ENCODE data around the gene SCN9A.
"Not testable (repeated sequence)": the region's sequence is repeated elsewhere in the genome, so short reads cannot be mapped to it uniquely, and the experiment has no call there.

Gene SCN9A

GRCh38 chr2:166332106-166332505 is 43.6 kb downstream of the SCN9A start:
- DNase-seq = no peak

GRCh38 chr2:166331468-166331867 is 44.3 kb downstream of the SCN9A start:
- no peak for DNase-seq

DNA sequence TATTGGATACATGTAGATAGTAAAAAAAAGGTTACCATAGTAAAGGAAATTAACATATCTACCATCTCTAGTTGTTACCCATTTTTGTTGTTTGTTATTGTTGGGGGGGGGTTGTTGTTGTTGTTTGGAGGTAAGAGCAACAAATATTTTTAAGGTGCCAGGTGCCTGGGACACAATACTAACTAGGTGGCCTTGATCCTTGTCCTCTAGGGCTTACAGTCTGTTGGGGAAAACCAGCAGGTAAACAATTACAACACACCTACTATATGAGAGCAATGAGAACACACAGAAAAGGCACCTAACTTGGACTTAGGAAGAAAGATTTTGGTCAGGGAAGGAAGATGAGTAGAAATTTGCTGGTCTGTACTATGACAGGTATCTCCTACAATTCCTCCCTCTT is 46.3 kb downstream of the SCN9A start:
- no peak for DNase-seq

DNA sequence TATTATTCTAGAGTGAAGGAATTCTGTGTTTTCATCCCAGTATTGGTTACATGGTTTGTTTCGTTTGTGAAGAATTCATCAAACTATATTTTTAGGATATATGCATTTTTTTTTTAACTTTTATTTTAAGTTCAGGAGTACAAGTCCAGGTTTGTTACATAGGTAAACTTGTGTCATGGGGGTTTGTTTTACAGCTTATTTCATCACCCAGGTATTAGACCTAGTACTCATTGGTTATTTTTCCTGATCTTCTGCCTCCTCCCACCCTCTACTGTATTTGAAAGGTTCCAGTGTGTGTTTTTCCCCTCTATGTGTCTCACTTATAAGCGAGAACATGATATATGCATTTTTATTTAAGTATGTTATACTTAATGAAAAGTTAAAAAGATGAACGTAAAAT is 47.6 kb downstream of the SCN9A start:
- no peak for DNase-seq

DNA sequence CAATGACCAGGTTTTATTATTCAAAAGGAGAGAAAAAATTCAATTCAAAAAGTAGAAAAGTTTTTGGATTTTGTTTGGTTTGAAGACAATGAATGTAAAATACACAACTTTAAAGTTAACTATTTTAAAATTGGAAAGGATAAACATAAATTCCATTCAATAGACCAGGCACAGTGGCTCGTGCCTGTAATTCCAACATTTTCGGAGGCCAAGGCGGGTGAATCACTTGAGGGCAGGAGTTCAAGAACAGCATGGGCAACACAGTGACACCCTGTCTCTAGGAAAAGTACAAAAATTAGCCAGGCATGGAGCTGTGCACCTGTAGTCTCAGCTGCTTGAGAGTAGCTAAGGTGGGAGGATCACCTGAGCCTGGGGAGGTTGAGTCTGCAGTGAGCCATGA is 54.7 kb downstream of the SCN9A start:
- DNase-seq = no peak

DNA sequence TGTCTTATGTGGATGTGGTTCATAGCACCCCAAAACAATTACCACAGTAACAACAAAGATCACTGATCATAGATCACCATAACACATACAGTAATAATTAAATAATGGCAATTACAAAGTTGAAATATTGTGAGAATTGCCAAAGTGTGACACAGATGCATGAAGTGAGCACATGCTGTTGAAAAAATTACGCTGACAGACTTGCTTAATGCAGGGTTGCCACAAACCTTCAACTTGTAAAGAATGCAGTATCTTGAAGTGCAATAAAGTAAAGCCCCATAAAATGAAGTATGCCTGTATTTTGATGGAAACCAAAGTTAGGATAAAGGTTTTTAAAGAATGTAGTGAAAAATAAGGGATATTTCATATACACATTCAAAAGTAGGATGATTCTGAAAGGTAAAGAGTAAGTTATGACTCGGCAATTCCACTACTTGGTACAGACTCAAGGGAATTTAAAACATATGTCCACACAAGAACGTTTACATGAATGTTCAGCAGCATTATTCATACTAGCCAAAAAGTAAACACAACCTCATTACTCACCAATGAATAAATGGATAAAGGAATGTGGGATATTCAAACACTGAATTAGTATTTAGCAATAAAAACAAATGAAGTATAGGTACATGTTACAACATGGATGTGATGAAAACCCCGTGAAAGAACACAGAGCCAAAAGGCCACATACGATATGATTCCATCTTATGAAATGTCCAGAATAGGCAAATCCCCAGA is 61.6 kb downstream of the SCN9A start:
- no peak for DNase-seq

DNA sequence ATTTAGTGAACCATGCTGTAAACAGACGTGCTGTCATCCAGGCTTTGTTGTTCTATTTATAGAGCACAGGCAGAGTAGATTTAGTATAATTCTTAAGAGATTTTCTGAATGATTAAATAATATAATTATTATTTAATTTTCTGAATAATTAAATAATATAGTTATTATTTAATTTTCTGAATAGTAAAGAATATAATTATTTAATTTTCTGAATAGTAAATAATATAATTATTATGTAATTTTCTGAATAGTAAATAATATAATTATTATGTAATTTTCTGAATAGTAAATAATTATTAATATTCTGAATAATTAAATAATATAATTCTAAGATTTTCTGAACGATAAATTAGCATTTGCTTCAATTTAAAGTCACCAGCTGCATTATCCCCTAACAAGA is 62.9 kb downstream of the SCN9A start:
- DNase-seq = not testable (repeated sequence)

DNA sequence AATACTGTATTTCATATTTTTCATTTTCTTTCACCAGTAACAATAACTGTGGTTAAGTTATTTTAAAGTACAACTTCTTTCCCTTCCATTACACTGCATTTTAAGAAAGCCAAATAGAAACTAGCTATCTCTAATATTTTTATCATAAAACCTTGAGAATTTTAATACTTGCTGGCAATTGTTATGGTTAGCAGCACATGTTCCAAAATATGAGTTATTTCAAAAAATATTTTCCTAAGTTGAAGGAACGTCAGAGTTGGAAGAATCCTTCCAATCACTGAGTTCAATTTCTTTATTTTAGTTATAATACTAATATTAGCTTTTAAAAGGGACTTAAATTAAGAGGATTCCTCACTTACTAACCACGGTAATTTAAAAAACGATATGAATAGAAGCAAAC is 68.4 kb downstream of the SCN9A start:
- DNase-seq = no peak

GRCh38 chr2:166304656-166305055 is 71.1 kb downstream of the SCN9A start:
- DNase-seq = no peak

DNA sequence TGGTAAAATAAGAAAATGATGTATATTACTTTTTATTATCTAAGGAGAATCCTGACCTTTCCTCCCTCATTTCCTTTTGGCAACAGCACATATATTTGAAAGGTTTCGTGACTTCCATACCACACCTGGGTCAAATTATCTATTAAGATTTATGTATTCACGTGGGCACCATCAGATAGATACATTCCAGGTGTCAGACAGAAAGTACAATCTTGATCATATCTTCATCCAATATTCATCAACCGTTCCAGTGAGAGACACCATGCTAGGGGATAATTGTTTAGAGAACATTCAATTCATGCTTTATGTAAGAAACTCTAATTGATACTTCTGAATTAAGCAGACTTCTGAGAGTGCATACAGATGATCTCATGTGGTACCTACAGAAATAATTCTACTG is 73.7 kb downstream of the SCN9A start:
- DNase-seq = no peak

DNA sequence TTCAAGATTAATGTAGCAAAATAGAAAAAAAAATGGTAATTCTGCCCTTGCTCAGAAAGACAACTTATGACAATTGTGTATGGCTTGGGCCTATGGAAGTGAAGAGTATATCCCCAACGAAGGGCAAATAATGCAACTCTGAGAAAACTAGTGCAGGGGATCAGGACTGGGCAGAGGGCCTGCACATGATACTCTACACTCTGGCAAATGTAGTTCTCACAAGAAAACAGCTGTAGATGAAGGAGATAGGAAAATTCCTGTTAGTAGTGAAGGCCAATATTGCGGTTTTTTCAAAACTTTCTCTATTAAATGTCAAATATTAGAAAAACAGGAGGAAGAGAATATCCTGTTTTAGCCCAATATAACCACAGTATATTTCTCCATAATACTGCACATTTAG is 77.8 kb downstream of the SCN9A start:
- no peak for DNase-seq

DNA sequence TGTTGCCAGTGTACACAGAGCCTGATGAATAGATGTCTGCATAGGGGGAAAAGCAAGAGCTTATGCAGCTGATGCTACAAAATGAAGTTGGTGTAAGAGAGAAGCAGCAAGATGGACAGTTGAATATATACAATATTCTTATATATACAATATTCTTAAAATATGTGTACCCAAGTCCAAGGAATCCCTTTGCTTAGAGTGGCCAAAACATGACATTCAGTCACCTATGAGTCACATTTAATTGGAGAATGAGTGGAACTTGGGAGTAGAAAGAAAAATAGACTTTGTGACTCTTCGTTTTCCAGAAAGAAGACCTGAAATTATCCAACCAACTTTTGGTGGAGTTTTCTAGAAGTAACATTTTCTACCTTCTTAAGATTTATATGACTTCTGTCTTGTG is 81.8 kb downstream of the SCN9A start:
- DNase-seq = no peak

- no peak for DNase-seq
Measured at GRCh38 chr2:166285215-166285614, 90.5 kb downstream of the SCN9A start.

GRCh38 chr2:166284359-166284758 is 91.4 kb downstream of the SCN9A start:
- no peak for DNase-seq

GRCh38 chr2:166282154-166282553 is 93.6 kb downstream of the SCN9A start:
- no peak for DNase-seq

DNA sequence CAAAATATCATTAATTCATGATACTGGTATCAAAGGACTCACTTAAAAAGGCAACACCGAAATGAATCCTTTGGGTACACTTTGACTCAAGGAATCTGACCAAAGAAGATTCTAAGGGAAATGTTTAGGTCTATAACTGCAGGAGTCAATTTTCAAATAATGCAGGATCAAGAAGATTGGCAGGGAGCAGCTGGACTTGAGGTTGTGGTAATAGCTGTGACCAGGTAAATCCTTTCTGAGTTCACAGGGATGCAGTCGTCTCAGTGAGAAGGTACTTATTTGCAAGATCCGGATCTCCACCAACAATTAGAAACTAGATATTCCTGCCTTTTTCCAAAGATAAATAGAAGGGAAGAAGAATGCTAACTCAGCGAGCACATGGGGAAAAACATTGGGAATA is 96.9 kb downstream of the SCN9A start:
- DNase-seq = no peak

DNA sequence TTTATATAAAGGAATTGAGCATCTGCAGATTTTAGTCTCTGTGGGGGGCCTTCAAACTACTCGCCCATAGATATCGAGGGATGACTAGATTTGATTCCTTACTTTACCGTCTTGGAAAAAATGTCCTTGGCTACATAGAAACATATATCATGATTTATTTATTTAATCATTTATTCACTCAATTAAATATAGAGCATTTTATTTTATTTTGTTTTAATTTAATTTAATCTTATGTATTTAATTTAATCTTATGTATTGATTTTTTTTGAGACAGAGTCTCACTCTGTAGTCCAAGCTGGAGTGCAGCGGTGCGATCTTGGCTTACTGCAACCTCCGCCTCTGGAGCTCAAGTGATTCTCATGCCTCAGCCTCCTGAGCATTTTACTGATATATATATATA is 105.4 kb downstream of the SCN9A start:
- DNase-seq = no peak

- no peak for DNase-seq
Measured at GRCh38 chr2:166269322-166269721, 106.4 kb downstream of the SCN9A start.

DNA sequence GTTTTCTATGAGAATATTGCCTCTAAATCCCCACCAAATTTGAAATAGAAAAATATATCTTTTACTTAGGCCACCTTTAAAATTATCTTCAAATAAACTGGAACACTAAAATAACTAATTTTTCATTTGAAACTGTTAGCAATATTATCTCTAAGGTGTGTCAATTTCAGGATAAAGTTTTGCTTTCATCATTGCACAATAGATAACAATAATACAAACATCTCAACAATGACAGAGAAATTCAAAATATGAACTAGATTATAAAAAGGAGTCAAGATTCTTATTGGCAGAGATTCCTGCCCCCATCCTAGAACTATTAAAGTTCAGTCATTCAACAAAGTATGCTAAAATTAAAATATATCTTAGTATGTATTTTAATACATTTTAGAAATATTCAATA is 117.9 kb downstream of the SCN9A start:
- no peak for DNase-seq

DNA sequence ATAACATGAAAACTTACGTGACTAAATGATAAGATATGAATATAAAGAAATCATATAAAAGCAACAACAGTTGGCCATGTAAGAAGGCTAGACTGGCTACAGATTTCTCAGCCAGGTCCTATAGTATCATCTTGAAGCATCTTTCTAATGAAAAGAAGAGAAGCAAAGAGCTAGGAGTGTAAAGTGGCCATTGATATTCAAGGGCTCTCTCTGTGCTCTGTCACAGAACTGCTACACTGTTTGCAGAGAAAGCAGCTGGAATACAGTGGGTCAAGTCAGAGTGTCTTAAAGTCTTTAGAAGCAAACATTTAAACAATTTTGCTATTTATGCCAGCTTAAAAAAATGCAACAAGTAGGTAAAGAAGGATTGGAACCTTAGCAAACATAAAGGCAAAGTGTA is 118.8 kb downstream of the SCN9A start:
- DNase-seq = no peak

- no peak for DNase-seq
Measured at GRCh38 chr2:166249318-166249717, 126.4 kb downstream of the SCN9A start.

DNA sequence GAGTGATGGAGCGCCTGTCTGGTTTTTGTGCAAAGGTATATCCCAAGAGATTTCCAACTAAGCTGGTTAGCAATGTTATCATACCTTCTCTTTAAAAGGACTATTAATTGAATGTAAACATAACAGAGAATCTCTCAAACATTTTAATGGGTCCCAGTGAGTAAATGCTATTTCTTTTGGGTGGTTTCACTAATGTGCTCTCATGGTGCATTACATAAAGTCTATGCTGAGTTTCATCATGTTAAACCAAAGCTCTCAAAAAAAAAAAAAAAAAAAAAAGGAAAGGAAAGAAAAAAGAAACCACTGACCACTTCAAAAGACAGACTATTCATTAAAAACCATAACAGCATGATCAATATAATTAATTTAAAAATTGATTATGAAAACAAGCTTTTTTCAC is 128.8 kb downstream of the SCN9A start:
- no peak for DNase-seq

DNA sequence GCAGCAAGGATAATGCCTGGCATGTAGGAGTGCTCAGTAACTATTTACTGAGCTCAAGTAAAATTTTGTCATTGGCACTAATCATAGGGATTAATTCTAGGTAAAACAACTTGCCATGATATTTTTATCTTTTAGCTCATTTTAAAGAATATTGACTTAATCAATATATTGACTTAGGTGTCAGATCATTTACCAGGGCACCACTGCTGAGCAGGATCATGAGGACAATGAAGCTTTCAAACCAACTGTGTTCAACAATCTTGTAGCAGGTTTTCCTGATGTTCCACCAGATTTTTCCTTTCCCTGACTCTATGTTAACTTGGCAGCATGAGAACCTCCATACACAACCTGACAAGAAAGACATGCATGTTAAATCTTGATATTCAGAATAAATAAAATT is 133.4 kb downstream of the SCN9A start:
- DNase-seq = no peak

GRCh38 chr2:166240387-166241313 is 135.1 kb downstream of the SCN9A start:
- DNase-seq = no peak
